MM.1S (cell line): ENCODE results near the gene KIAA0825.

Experiments used
- DNase-seq: peaks from one replicate; pipeline ENCODE4 v3.0.0-alpha.2; 2015
- H2AFZ ChIP-seq: fragments of 300-600 bp; sonication (generic); 2 replicates; pipeline ENCODE4 v1.6.0; 2016; ENCODE audit warnings: antibody characterized with exemption, low read length
- H3F3A ChIP-seq: fragments of 300-600 bp; sonication (generic); 2 replicates; pipeline ENCODE4 v1.6.1; 2016; ENCODE audit warnings: mild to moderate bottlenecking, antibody characterized with exemption, low read length, moderate library complexity, mixed read lengths; ENCODE audit not compliant: insufficient read depth
- H3K27ac ChIP-seq: fragments of 300-600 bp; sonication (generic); 2 replicates; pipeline ENCODE4 v1.5.1; 2016; ENCODE audit warnings: mild to moderate bottlenecking, low read length
- H3K27me3 ChIP-seq: fragments of 300-600 bp; sonication (generic); replicated peaks from 2 replicates; pipeline ENCODE4 v1.6.0; 2016; ENCODE audit warnings: low read length; ENCODE audit not compliant: insufficient read depth
- H3K36me3 ChIP-seq: fragments of 300-600 bp; sonication (generic); replicated peaks from 2 replicates; pipeline ENCODE4 v1.6.1; 2016; ENCODE audit warnings: mild to moderate bottlenecking, low read length, mixed read lengths; ENCODE audit not compliant: insufficient read depth
- H3K4me1 ChIP-seq: fragments of 300-600 bp; sonication (generic); 2 replicates; pipeline ENCODE4 v1.6.1; 2016; ENCODE audit warnings: low read length, mixed read lengths
- H3K4me2 ChIP-seq: fragments of 300-600 bp; sonication (generic); 2 replicates; pipeline ENCODE4 v1.6.0; 2016; ENCODE audit warnings: low read depth, low read length
- H3K4me3 ChIP-seq: fragments of 300-600 bp; sonication (generic); 2 replicates; pipeline ENCODE4 v1.5.1; 2016; ENCODE audit warnings: low read length, mixed read lengths
- H3K79me2 ChIP-seq: fragments of 300-600 bp; sonication (generic); 2 replicates; pipeline ENCODE4 v1.6.1; 2016; ENCODE audit warnings: mixed run types, low read length, mixed read lengths
- H3K9ac ChIP-seq: fragments of 300-600 bp; sonication (generic); 2 replicates; pipeline ENCODE4 v1.6.1; 2016; ENCODE audit warnings: low read length, mixed read lengths
- H3K9me2 ChIP-seq: fragments of 300-600 bp; sonication (generic); replicated peaks from 2 replicates; pipeline ENCODE4 v1.6.1; 2016; ENCODE audit warnings: mild to moderate bottlenecking, low read length, mixed read lengths; ENCODE audit not compliant: insufficient read depth
- H3K9me3 ChIP-seq: fragments of 300-600 bp; sonication (generic); replicated peaks from 2 replicates; pipeline ENCODE4 v1.6.1; 2016; ENCODE audit warnings: mild to moderate bottlenecking, low read length, mixed read lengths; ENCODE audit not compliant: insufficient read depth
- H4K20me1 ChIP-seq: fragments of 300-600 bp; sonication (generic); 2 replicates; pipeline ENCODE4 v1.6.1; 2016; ENCODE audit warnings: mild to moderate bottlenecking, low read length, moderate library complexity, mixed read lengths; ENCODE audit not compliant: insufficient read depth
- EZH2 ChIP-seq: fragments of 300-600 bp; sonication (generic); optimal IDR thresholded peaks from 2 replicates; pipeline ENCODE3; 2017; ENCODE audit warnings: low read depth, mild to moderate bottlenecking, antibody characterized with exemption, low read length, mixed read lengths
- EZH2phosphoT487 ChIP-seq: fragments of 300-600 bp; sonication (generic); IDR thresholded peaks from 2 replicates; pipeline ENCODE4 v1.6.1; 2018; ENCODE audit warnings: antibody characterized with exemption, low read length
- TF ChIP-seq, protein P1 (sequence below): fragments of 300-600 bp; sonication (generic); IDR thresholded peaks from 2 replicates; pipeline ENCODE4 v1.5.1; 2016; ENCODE audit warnings: antibody characterized with exemption, low read length, mixed read lengths

Gene KIAA0825

DNA sequence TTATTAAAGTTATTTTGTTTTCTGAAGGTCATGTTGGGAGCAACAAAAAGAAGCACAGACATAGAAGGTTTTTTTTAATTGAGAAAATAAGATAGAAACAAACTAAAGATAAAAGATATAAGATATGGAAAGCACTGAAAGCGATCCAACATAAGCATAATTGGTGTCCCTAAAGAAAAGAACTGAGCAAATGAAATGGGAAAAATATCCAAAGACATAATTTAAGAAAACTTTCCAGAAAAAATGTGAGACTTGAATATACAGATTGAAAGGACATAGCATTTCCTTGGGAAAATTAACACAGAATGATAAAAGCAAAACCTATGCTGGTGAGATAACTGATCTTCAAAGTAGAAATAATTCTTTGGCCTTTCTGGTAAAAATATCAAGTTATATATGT lies 289.3 kb downstream of the KIAA0825 start:
- DNase-seq, result no peak
- H3K4me2 ChIP-seq, result no peak overlapping the region
- H3K79me2 ChIP-seq, result no peaks in the 10 kb centered on the region
- no peaks in the 10 kb centered on the region for H3K9me3 ChIP-seq
- H2AFZ ChIP-seq, result no peak overlapping the region
- H3K9me2 ChIP-seq, result no peaks in the 10 kb centered on the region
- no peaks in the 10 kb centered on the region for H3F3A ChIP-seq
- no peak overlapping the region for H3K9ac ChIP-seq
- no peak overlapping the region for H3K4me3 ChIP-seq
- H3K4me1 ChIP-seq, result no peaks in the 10 kb centered on the region
- H4K20me1 ChIP-seq, result no peaks in the 10 kb centered on the region
- H3K36me3 ChIP-seq, result no peaks in the 10 kb centered on the region
- H3K27ac ChIP-seq, result no peak overlapping the region
- no peaks in the 10 kb centered on the region for H3K27me3 ChIP-seq
- TF ChIP-seq, protein P1, sequence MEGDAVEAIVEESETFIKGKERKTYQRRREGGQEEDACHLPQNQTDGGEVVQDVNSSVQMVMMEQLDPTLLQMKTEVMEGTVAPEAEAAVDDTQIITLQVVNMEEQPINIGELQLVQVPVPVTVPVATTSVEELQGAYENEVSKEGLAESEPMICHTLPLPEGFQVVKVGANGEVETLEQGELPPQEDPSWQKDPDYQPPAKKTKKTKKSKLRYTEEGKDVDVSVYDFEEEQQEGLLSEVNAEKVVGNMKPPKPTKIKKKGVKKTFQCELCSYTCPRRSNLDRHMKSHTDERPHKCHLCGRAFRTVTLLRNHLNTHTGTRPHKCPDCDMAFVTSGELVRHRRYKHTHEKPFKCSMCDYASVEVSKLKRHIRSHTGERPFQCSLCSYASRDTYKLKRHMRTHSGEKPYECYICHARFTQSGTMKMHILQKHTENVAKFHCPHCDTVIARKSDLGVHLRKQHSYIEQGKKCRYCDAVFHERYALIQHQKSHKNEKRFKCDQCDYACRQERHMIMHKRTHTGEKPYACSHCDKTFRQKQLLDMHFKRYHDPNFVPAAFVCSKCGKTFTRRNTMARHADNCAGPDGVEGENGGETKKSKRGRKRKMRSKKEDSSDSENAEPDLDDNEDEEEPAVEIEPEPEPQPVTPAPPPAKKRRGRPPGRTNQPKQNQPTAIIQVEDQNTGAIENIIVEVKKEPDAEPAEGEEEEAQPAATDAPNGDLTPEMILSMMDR, result no peak
- TF ChIP-seq EZH2phosphoT487, result no peak
- no peak for TF ChIP-seq EZH2

DNA sequence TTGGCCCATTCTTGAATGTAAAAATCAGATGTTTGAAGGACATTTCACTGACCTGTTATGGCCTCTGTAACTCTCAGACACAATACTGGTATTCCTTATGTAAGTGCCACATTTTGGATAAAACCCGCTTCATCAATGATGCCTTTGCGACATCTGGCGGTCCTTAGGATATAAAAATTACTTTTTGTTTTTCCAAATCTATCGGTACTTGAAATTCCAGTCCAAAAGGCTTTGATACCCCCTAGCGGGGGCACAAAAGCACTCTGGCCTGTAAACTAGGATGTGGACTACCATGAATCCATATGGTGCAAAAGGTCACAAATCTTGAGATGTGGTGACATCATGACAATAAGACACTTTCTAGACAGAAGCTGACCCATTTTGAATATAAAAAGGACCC lies 291.8 kb downstream of the KIAA0825 start:
- DNase-seq, result no peak
- Histone ChIP-seq H3K4me3 (no peak overlapping the region), H3K4me1 (no peaks in the 10 kb centered on the region), H4K20me1 (no peaks in the 10 kb centered on the region), H3K79me2 (no peaks in the 10 kb centered on the region), H3K9me3 (no peaks in the 10 kb centered on the region), H3K4me2 (no peak overlapping the region), H3K36me3 (no peaks in the 10 kb centered on the region), H3K27ac (no peak overlapping the region), H3K9ac (no peak overlapping the region), H3K9me2 (no peaks in the 10 kb centered on the region), H3K27me3 (no peaks in the 10 kb centered on the region), H3F3A (no peaks in the 10 kb centered on the region), H2AFZ (no peak overlapping the region)
- TF ChIP-seq EZH2 (no peak), EZH2phosphoT487 (no peak)
- TF ChIP-seq, protein P1, result no peak

DNA sequence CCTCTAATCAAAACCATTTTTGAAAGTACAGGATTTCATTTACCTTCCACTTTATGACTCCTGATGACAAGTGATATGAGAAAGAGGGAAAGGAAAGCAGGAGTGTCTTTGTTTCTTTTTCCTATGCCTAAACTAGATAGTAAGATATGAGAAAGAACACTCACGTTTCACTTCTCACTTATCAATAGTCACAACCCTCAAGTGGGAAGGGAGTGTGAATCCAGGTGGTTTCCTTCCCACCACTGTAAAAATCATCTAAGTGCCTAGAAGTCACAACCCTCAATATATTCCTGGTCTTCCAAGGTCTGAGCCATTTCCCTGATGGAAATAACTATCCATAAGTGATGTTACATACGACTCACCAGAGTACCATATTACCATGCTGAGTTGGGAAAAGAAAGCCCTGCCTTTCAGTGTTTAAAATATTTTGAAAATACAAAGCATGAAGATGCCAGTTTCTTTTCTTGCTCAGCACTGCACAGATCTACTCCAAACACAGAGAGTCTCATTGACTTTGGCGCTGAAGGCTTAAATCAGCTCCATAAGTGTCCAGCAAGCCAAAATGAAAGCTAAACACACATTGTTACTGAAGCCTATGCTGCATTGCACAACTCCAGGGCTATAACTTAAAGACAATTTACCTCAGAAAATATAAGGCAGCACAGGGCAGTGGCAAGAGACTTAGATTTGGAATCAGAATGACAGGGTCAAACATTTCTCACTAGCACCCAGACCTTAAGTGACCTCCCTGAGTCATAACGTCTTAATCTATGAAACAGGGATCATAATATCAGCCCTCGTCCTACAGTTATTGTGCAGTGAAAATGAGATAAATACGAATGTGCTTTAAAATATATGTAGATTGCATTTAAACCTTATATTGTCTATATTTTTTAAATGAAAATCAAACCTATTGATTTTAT lies 301.2 kb downstream of the KIAA0825 start:
- Histone ChIP-seq H3K27me3 (no peaks in the 10 kb centered on the region), H3K9me2 (no peaks in the 10 kb centered on the region), H3K4me1 (no peaks in the 10 kb centered on the region), H3K4me3 (no peak overlapping the region), H4K20me1 (no peaks in the 10 kb centered on the region), H3K79me2 (no peaks in the 10 kb centered on the region), H3K9me3 (no peaks in the 10 kb centered on the region), H3K4me2 (no peak overlapping the region), H3F3A (no peaks in the 10 kb centered on the region), H3K9ac (no peak overlapping the region), H3K36me3 (no peaks in the 10 kb centered on the region), H2AFZ (no peak overlapping the region), H3K27ac (no peak overlapping the region)
- DNase-seq, result no peak
- TF ChIP-seq, protein P1, result no peak
- TF ChIP-seq EZH2, result no peak
- TF ChIP-seq EZH2phosphoT487, result no peak
